Neutrophil (primary cell): ENCODE measurements around the gene RAB40C.

Experiments
- H3K27ac ChIP-seq: fragments of 200-600 bp; sonication (generic); 2 replicates; pipeline ENCODE4 v1.5.1; 2016; ENCODE audit warnings: mild to moderate bottlenecking, moderate library complexity
- H3K27me3 ChIP-seq: fragments of 200-600 bp; sonication (generic); 2 replicates; pipeline ENCODE4 v1.6.0; 2016; ENCODE audit warnings: mild to moderate bottlenecking
- H3K36me3 ChIP-seq: fragments of 200-600 bp; sonication (generic); 2 replicates; pipeline ENCODE4 v1.5.1; 2017
- H3K4me1 ChIP-seq, 2 experiments: fragments of 200-600 bp in 1 of 2; sonication (generic) in 1 of 2; 1 replicate in 1 of 2; 2 replicates in 1 of 2; pipeline versions ENCODE4 v1.5.1 to v1.6.1; 2013 to 2016; ENCODE audit warnings: low read depth in 1 of 2, low read length in 1 of 2, mild to moderate bottlenecking in 1 of 2, moderate library complexity in 1 of 2; ENCODE audit not compliant: control insufficient read depth in 1 of 2, insufficient read depth in 1 of 2
- H3K4me3 ChIP-seq, 2 experiments: fragments of 200-600 bp in 1 of 2; sonication (generic) in 1 of 2; 1 replicate in 1 of 2; 2 replicates in 1 of 2; pipeline ENCODE4 v1.5.1; 2013 to 2016; ENCODE audit warnings: low read depth in 1 of 2, low read length in 1 of 2, mild to moderate bottlenecking in 1 of 2, moderate library complexity in 1 of 2
- H3K9me3 ChIP-seq: fragments of 200-600 bp; sonication (generic); 2 replicates; pipeline ENCODE4 v1.5.1; 2016
- TF ChIP-seq, protein P1 (sequence below): fragments of 200-600 bp; sonication (generic); IDR thresholded peaks from 2 replicates; pipeline ENCODE4 v1.5.1; 2016; ENCODE audit warnings: antibody characterized with exemption

Gene RAB40C

DNA sequence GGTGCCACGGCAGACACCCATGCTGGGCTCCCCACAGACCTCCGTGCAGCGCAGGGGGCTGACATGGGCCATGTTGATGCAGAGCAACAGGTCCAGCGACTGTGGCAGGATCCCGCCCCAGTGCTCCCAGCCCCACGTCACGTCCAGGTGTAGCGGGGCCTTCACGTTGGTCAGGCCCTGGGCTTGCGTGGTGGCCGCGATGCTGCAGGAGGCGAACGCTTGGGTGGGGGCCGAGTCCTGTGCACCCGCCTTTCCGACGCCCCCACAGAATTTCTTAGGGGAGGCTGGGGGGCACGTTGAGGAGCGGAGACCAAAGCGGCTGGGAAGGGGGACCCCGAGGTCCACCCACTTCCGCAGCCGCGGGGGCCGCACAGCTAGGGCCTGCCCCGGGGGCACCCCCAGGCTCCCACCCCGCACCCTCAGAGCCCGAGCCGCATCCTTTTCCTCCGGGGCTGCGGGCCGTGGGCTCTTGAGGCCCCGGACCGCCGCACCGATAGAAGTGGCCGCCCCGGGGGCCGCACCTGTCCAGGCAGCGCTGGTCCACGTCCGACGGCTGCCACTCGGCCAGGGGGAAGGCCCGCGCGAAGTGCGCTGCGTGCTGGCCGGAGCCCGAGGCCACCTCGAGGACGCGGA, 45.8 kb downstream of the RAB40C start:
- H3K4me3 ChIP-seq = peak overlapping the region; percentile 75 to 97
- H3K4me1 ChIP-seq = peaks cover 14 to 24% of the 10 kb centered on the region in 2 experiments
- peaks cover 8% of the 10 kb centered on the region for H3K36me3 ChIP-seq
- no peaks in the 10 kb centered on the region for H3K9me3 ChIP-seq
- peaks cover 17% of the 10 kb centered on the region for H3K27me3 ChIP-seq
- TF ChIP-seq, protein P1, sequence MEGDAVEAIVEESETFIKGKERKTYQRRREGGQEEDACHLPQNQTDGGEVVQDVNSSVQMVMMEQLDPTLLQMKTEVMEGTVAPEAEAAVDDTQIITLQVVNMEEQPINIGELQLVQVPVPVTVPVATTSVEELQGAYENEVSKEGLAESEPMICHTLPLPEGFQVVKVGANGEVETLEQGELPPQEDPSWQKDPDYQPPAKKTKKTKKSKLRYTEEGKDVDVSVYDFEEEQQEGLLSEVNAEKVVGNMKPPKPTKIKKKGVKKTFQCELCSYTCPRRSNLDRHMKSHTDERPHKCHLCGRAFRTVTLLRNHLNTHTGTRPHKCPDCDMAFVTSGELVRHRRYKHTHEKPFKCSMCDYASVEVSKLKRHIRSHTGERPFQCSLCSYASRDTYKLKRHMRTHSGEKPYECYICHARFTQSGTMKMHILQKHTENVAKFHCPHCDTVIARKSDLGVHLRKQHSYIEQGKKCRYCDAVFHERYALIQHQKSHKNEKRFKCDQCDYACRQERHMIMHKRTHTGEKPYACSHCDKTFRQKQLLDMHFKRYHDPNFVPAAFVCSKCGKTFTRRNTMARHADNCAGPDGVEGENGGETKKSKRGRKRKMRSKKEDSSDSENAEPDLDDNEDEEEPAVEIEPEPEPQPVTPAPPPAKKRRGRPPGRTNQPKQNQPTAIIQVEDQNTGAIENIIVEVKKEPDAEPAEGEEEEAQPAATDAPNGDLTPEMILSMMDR = no peak
- H3K27ac ChIP-seq = peak overlapping the region; percentile 89

DNA sequence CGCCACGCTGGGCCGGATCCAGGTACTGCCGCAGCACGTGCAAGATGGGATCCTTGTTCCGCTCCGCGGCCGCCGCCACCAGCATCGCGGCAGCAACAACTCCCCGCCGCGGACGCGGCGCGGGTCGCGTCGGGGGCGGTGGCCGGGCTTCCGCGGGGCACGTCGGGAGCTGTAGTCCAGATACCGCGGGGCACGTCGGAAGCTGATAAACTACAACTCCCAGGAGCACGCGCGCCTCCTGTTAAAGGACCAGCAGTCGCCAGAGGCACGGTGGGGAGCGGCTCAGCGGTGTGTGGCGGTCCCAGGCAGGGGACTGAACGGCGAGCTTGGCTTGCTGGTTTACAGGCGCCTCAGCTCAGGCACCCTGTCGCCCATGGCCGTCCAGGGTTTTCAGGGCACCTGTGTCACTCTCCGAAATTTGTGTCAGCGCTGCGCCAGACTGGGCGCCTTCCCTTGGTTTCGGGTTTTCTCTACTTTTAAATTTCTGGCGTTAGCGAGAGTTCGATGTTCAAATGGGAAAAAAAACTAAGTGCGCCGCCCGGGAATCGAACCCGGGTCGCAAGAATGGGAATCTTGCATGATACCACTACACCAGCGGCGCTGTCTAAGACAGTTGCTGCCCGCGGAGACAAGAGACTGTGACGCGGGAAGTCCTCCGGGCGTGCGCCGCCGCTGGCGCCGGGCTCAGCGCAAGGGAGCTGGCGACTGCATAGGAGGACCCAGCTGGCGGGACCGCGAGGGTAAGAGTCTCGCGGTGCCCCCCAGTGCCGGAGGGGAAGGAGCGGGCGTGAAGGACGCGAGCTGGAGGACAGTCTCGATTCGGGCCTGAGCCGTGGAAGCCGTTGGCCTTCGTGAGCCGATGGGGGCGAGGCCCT, 46.6 kb downstream of the RAB40C start, which contains the start of gene METTL26:
METTL26 (minus strand) TSS at position 100 of the 875 bp plus-strand sequence; CDS start at position 85, 15 bp downstream.
- peaks cover 8% of the 10 kb centered on the region for H3K36me3 ChIP-seq
- H3K27me3 ChIP-seq = peaks cover 9% of the 10 kb centered on the region
- H3K9me3 ChIP-seq = no peaks in the 10 kb centered on the region
- peak within 1 kb of the TSS; percentile 75 to 97 for H3K4me3 ChIP-seq
- TF ChIP-seq, protein P1 = peak; percentile 67
- peaks cover 19 to 30% of the 10 kb centered on the region in 2 experiments for H3K4me1 ChIP-seq
- peak within 1 kb of the TSS; percentile 89 for H3K27ac ChIP-seq

DNA sequence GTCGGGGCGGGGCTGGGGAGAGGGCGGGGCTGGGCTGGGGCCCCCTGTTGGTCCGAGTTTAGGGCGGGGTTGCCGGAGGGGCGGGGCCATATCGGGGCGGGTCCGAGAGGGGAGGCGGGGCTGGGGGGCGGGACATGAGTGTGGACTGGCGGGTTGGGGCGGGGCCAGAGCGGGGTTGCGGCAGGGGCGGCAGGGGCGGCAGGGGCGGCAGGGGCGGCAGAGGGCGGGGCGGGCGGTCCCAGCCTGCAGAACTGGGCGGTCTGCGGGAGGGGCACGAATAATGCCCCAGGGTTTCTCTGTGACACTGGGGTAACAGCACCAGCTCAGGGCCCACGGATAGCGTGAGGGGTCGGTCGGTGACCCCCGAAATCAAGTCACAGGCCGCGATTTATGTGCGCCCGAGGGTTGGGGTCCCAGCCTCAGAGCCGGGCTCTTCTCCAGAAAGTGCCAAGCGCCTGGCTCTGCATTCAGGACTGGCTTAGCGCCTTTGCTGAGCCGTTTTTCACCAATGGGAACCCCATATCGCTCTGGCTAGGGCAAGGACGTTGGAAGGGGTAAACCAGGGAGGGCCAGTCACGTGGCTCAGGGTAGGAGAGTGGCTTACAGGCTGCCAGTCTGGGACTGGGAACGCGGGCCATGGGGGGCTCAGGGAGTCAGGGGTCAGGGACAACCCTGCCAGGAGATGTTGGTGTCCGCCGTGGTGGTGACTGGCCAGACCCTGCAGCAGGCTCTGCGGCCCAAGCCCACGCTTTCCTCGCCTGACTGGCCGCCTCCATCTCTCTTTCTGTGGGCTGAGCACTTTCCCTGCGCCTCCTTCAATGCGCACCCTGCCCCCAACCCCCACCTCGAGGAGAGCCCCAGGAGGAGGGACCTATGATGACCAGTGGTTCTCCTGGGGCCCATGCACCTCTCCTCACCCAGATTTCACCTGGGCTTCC, 47.5 kb downstream of the RAB40C start:
- H3K27me3 ChIP-seq = peaks cover under 1% of the 10 kb centered on the region
- peaks cover 22 to 37% of the 10 kb centered on the region in 2 experiments for H3K4me1 ChIP-seq
- H3K4me3 ChIP-seq = peak overlapping the region; percentile 75 to 97
- peak overlapping the region; percentile 89 for H3K27ac ChIP-seq
- no peaks in the 10 kb centered on the region for H3K9me3 ChIP-seq
- peaks cover 8% of the 10 kb centered on the region for H3K36me3 ChIP-seq
- TF ChIP-seq, protein P1 = no peak

DNA sequence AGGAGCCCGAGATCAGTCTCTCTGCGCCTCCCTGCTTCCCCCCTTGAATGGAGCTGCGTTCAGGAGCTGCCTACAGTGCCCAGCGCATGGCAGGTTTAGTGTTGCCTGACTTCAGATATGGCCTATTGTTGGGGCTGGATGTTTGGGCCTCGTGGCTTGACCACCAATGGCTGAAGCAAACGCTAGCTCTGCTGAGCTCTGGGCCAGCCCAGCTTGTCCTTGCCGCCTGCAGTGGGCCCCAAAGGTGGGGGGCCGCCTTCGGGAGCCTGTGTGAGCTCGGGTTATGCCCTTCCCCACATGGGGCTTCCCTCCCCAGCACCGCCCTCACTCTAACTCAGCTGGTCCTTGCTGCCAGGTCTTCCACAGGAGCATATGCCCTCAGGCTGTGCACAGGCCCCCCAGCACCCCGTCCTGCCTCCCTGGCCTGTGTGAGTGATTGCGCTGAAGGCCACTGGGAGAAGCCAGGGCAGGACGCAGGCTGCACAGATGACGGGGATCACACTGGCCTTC, 48.2 kb downstream of the RAB40C start:
- Histone ChIP-seq H3K27me3 (no peaks in the 10 kb centered on the region), H3K4me3 (no peak overlapping the region), H3K9me3 (no peaks in the 10 kb centered on the region), H3K27ac (no peak overlapping the region), H3K36me3 (peaks cover 8% of the 10 kb centered on the region), H3K4me1 (peaks cover 29 to 44% of the 10 kb centered on the region in 2 experiments)
- TF ChIP-seq, protein P1 = no peak

DNA sequence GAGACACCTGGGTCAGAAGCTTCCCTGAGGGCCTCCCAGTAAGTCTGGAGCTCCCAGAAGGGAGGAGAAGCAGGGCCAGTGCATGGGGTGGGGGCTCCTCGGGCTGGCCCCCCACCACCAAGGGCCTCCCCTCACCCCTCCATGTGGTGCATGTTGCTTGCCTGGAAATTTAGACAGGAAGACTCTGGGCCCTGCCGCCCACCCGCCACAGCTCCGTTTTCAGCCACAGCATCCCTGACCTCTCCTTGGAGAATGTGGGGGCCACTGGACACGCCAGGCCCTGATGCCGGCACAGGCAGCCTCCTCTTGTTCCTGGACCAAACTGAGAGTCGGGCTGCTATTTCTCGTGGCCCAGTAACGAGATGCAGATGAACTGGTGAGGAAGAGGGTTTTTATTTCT, 49.0 kb downstream of the RAB40C start:
- H3K36me3 ChIP-seq = peaks cover under 1% of the 10 kb centered on the region
- TF ChIP-seq, protein P1 = no peak
- H3K9me3 ChIP-seq = no peaks in the 10 kb centered on the region
- H3K4me3 ChIP-seq = no peak overlapping the region
- no peaks in the 10 kb centered on the region for H3K27me3 ChIP-seq
- peaks cover 37 to 50% of the 10 kb centered on the region in 2 experiments for H3K4me1 ChIP-seq
- H3K27ac ChIP-seq = no peak overlapping the region
